HepG2 (cell line): ENCODE measurements around the gene NXPH4. TPM values are rescaled to one million over a fixed set of nuclear protein-coding genes. Genes with fewer than 3 reads are reported as not detected.

Source experiments
- EP300 ChIP-seq, 3 experiments: sonication (generic) in 1 of 3; formaldehyde crosslinking in 1 of 3; IDR thresholded peaks; 2 replicates each; pipeline versions ENCODE4 v1.5.1 to v1.6.1; 2011 to 2020; ENCODE audit warnings: low read depth in 2 of 3, low read length in 2 of 3, borderline replicate concordance in 1 of 3, improper control_type of control experiment in 1 of 3, mild to moderate bottlenecking in 1 of 3, missing genetic modification reagents in 1 of 3, moderate library complexity in 1 of 3
- ERF ChIP-seq: IDR thresholded peaks from 2 replicates; pipeline ENCODE4 v1.6.1; 2018; ENCODE audit warnings: missing biosample characterization, missing genetic modification reagents
- FIP1L1 ChIP-seq: fragments of 200-400 bp; formaldehyde crosslinking; IDR thresholded peaks from 2 replicates; pipeline ENCODE4 v1.6.1; 2018; ENCODE audit warnings: low read depth, mild to moderate bottlenecking, low read length, moderate library complexity, borderline replicate concordance; ENCODE audit not compliant: insufficient read depth
- HOXA7 ChIP-seq: sonication (generic); formaldehyde crosslinking; IDR thresholded peaks from 2 replicates; pipeline ENCODE4 v1.8.1; 2022; ENCODE audit warnings: mild to moderate bottlenecking, missing genetic modification reagents, moderate library complexity
- KAT7 ChIP-seq: IDR thresholded peaks from 2 replicates; pipeline ENCODE4 v1.6.1; 2018; ENCODE audit warnings: borderline replicate concordance, missing compliant biosample characterization
- NONO ChIP-seq, 2 experiments: fragments of 450-650 bp in 1 of 2; sonication (generic) in 1 of 2; formaldehyde crosslinking in 1 of 2; IDR thresholded peaks in 1 of 2; conservative IDR thresholded peaks in 1 of 2; 2 replicates each; pipeline versions ENCODE4 v1.6.1 to v1.8.0; 2017 to 2022; ENCODE audit warnings: mild to moderate bottlenecking in 1 of 2, missing genetic modification reagents in 1 of 2, moderate library complexity in 1 of 2
- NR0B2 ChIP-seq: sonication (generic); formaldehyde crosslinking; IDR thresholded peaks from 2 replicates; pipeline ENCODE4 v1.4.0; 2020; ENCODE audit warnings: mild to moderate bottlenecking, missing genetic modification reagents
- SRSF9 ChIP-seq: fragments of 200-400 bp; formaldehyde crosslinking; IDR thresholded peaks from 2 replicates; pipeline ENCODE4 v1.6.1; 2018; ENCODE audit warnings: borderline replicate concordance, mild to moderate bottlenecking, low read depth, low read length; ENCODE audit not compliant: insufficient read depth, poor library complexity, severe bottlenecking
- ZFP37 ChIP-seq: sonication (generic); formaldehyde crosslinking; IDR thresholded peaks from 2 replicates; pipeline ENCODE4 v1.4.0; 2020; ENCODE audit warnings: missing genetic modification reagents, borderline replicate concordance
- ZNF136 ChIP-seq: sonication (generic); formaldehyde crosslinking; IDR thresholded peaks from 2 replicates; pipeline ENCODE4 v1.8.1; 2022; ENCODE audit warnings: low read depth, mild to moderate bottlenecking, moderate library complexity, missing genetic modification reagents
- ZNF260 ChIP-seq: sonication (generic); formaldehyde crosslinking; IDR thresholded peaks from 2 replicates; pipeline ENCODE4 v1.4.0; 2020; ENCODE audit warnings: missing genetic modification reagents, low read depth, mild to moderate bottlenecking, borderline replicate concordance
- ZNF3 ChIP-seq: IDR thresholded peaks from 2 replicates; pipeline ENCODE4 v1.7.0; 2017; ENCODE audit warnings: inconsistent platforms
- ZNF33B ChIP-seq: sonication (generic); formaldehyde crosslinking; IDR thresholded peaks from 2 replicates; pipeline ENCODE4 v1.5.1; 2020; ENCODE audit warnings: mild to moderate bottlenecking, missing genetic modification reagents
- ZNF605 ChIP-seq: sonication (generic); formaldehyde crosslinking; IDR thresholded peaks from 2 replicates; pipeline ENCODE4 v1.8.0; 2022; ENCODE audit warnings: mild to moderate bottlenecking, missing genetic modification reagents
- ZNF746 ChIP-seq: sonication (generic); formaldehyde crosslinking; IDR thresholded peaks from 2 replicates; pipeline ENCODE4 v1.8.0; 2022; ENCODE audit warnings: mild to moderate bottlenecking, missing genetic modification reagents
- polyA plus RNA-seq, 8 experiments: library from polyadenylated mRNA; depleted of rRNA in 3 of 8; stranded (reverse) in 7 of 8; unstranded in 1 of 8; fragments of >200 nt; fragmentation: Illumina TruSeq in 4 of 8; extraction: Trizol in 4 of 8; gene quantifications; 2 replicates each; pipeline versions ENCODE4 v1.2.1 to v1.2.3, GENCODE V29; 2011 to 2016; ENCODE audit warnings: low read depth in 4 of 8, missing spikeins in 1 of 8, mixed read lengths in 1 of 8; ENCODE audit not compliant: insufficient read depth in 1 of 8
- total RNA-seq, 5 experiments: library from RNA; depleted of rRNA; stranded (reverse); fragments of >200 nt; fragmentation: Illumina TruSeq; extraction: Trizol; gene quantifications; 2 replicates each; pipeline ENCODE4 v1.2.3, GENCODE V29; 2016; ENCODE audit warnings: low read depth in 1 of 5
- TF ChIP-seq, protein P1 (sequence below), 2 experiments: sonication (generic) in 1 of 2; formaldehyde crosslinking in 1 of 2; IDR thresholded peaks; 2 replicates each; pipeline versions ENCODE4 v1.6.1 to v1.9.0; 2014 to 2022; ENCODE audit warnings: antibody characterized with exemption in 1 of 2, borderline replicate concordance in 1 of 2, inconsistent platforms in 1 of 2, low read depth in 1 of 2, missing genetic modification reagents in 1 of 2
- TF ChIP-seq, protein P2 (sequence below): sonication (generic); formaldehyde crosslinking; IDR thresholded peaks from 2 replicates; pipeline ENCODE4 v1.8.0; 2022; ENCODE audit warnings: mild to moderate bottlenecking, missing genetic modification reagents, moderate library complexity
- TF ChIP-seq, protein P3 (sequence below), 2 experiments: sonication (generic) in 1 of 2; formaldehyde crosslinking in 1 of 2; IDR thresholded peaks; 2 replicates each; pipeline versions ENCODE4 v1.4.0 to v1.6.1; 2018 to 2020; ENCODE audit warnings: missing genetic modification reagents in 2 of 2, borderline replicate concordance in 1 of 2, low read depth in 1 of 2, mild to moderate bottlenecking in 1 of 2, missing biosample characterization in 1 of 2

NXPH4 gene
- total and polyA plus RNA-seq, 2 of the 13 experiments (the other 11 are each of a cell fraction or from before 2014, with no cell fraction given): 0.13 TPM; not detected in 1

GRCh38 chr12:57238854-57239554 is 22.4 kb downstream of the NXPH4 start (continued):
- TF ChIP-seq, protein P1, sequence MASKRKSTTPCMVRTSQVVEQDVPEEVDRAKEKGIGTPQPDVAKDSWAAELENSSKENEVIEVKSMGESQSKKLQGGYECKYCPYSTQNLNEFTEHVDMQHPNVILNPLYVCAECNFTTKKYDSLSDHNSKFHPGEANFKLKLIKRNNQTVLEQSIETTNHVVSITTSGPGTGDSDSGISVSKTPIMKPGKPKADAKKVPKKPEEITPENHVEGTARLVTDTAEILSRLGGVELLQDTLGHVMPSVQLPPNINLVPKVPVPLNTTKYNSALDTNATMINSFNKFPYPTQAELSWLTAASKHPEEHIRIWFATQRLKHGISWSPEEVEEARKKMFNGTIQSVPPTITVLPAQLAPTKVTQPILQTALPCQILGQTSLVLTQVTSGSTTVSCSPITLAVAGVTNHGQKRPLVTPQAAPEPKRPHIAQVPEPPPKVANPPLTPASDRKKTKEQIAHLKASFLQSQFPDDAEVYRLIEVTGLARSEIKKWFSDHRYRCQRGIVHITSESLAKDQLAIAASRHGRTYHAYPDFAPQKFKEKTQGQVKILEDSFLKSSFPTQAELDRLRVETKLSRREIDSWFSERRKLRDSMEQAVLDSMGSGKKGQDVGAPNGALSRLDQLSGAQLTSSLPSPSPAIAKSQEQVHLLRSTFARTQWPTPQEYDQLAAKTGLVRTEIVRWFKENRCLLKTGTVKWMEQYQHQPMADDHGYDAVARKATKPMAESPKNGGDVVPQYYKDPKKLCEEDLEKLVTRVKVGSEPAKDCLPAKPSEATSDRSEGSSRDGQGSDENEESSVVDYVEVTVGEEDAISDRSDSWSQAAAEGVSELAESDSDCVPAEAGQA (IDR thresholded peaks at IDR 0.05; ENCODE audit: low read depth): peak; percentile 64; the same call in 1 of the 2 replicates
- TF ChIP-seq, protein P1 (CRISPR knock-in tag; IDR thresholded peaks at IDR 0.05; ENCODE audit: borderline replicate concordance): no peak
- TF ChIP-seq NONO (IDR thresholded peaks at IDR 0.05) (no peak), NONO (CRISPR knock-in tag; conservative IDR thresholded peaks at IDR 0.05) (peak; percentile 86), FIP1L1 (peak; percentile 68; the same call in 1 of the 2 replicates), ZNF260 (CRISPR knock-in tag) (no peak), NR0B2 (no peak), HOXA7 (no peak), KAT7 (CRISPR knock-in tag) (peak; percentile 88; the same call in 1 of the 2 replicates), ZNF3 (CRISPR knock-in tag) (no peak), EP300 (IDR thresholded peaks at IDR 0.05; ENCODE audit: low read depth in 2 of 2, low read length in 2 of 2) (no peak), EP300 (CRISPR knock-in tag; IDR thresholded peaks at IDR 0.05; ENCODE audit: borderline replicate concordance) (no peak), ZNF746 (CRISPR knock-in tag) (no peak), ZNF33B (CRISPR knock-in tag) (0 out of 2 replicates have a peak, but pooled peaks have one; percentile 40), ZFP37 (CRISPR knock-in tag) (no peak), ZNF605 (CRISPR knock-in tag) (no peak), ZNF136 (CRISPR knock-in tag) (no peak), SRSF9 (no peak), ERF (CRISPR knock-in tag) (peak; percentile 73; the same call in 1 of the 2 replicates)
- TF ChIP-seq, protein P2, sequence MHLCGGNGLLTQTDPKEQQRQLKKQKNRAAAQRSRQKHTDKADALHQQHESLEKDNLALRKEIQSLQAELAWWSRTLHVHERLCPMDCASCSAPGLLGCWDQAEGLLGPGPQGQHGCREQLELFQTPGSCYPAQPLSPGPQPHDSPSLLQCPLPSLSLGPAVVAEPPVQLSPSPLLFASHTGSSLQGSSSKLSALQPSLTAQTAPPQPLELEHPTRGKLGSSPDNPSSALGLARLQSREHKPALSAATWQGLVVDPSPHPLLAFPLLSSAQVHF (CRISPR knock-in tag): no peak
- TF ChIP-seq, protein P3, sequence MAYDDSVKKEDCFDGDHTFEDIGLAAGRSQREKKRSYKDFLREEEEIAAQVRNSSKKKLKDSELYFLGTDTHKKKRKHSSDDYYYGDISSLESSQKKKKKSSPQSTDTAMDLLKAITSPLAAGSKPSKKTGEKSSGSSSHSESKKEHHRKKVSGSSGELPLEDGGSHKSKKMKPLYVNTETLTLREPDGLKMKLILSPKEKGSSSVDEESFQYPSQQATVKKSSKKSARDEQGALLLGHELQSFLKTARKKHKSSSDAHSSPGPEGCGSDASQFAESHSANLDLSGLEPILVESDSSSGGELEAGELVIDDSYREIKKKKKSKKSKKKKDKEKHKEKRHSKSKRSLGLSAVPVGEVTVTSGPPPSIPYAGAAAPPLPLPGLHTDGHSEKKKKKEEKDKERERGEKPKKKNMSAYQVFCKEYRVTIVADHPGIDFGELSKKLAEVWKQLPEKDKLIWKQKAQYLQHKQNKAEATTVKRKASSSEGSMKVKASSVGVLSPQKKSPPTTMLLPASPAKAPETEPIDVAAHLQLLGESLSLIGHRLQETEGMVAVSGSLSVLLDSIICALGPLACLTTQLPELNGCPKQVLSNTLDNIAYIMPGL (CRISPR knock-in tag; IDR thresholded peaks at IDR 0.05; ENCODE audit: borderline replicate concordance in 1 of 2, low read depth in 1 of 2): peak; percentile 98 to 99
